AG10803 (cell line): ENCODE measurements around the gene FBXL7.

Experiments used
- DNase-seq: peaks from one replicate; pipeline ENCODE4 v3.0.0; 2010; ENCODE audit warnings: low read depth
- H3K4me3 ChIP-seq: 2 replicates; pipeline ENCODE4 v1.5.1; 2011; ENCODE audit warnings: mild to moderate bottlenecking, low read length, control low read depth
- TF ChIP-seq, protein P1 (sequence below): conservative IDR thresholded peaks from 2 replicates; pipeline ENCODE4 v1.5.1; 2011; ENCODE audit warnings: mild to moderate bottlenecking, low read length, control low read depth, inconsistent platforms

Gene FBXL7

DNA sequence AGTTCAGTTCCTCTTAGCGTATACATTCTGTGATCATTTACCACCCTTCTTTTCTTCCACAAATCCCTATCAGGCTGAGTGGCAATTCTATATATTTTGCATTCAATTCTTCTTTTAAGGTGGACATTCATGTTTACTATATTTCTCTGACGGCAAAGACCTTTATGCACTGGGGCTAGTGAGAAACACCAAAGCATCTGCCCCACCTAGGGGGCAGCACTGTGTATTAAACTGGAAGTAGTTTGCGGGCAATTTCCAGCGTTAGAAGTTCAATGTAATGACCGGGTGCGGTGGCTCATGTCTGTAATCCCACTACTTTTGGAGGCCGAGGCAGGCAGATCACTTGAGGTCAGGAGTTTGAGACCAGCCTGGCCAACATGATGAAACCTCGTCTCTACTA, 27.9 kb upstream of the FBXL7 start:
- TF ChIP-seq, protein P1, sequence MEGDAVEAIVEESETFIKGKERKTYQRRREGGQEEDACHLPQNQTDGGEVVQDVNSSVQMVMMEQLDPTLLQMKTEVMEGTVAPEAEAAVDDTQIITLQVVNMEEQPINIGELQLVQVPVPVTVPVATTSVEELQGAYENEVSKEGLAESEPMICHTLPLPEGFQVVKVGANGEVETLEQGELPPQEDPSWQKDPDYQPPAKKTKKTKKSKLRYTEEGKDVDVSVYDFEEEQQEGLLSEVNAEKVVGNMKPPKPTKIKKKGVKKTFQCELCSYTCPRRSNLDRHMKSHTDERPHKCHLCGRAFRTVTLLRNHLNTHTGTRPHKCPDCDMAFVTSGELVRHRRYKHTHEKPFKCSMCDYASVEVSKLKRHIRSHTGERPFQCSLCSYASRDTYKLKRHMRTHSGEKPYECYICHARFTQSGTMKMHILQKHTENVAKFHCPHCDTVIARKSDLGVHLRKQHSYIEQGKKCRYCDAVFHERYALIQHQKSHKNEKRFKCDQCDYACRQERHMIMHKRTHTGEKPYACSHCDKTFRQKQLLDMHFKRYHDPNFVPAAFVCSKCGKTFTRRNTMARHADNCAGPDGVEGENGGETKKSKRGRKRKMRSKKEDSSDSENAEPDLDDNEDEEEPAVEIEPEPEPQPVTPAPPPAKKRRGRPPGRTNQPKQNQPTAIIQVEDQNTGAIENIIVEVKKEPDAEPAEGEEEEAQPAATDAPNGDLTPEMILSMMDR = no peak
- no peak for DNase-seq
- H3K4me3 ChIP-seq = no peak overlapping the region

DNA sequence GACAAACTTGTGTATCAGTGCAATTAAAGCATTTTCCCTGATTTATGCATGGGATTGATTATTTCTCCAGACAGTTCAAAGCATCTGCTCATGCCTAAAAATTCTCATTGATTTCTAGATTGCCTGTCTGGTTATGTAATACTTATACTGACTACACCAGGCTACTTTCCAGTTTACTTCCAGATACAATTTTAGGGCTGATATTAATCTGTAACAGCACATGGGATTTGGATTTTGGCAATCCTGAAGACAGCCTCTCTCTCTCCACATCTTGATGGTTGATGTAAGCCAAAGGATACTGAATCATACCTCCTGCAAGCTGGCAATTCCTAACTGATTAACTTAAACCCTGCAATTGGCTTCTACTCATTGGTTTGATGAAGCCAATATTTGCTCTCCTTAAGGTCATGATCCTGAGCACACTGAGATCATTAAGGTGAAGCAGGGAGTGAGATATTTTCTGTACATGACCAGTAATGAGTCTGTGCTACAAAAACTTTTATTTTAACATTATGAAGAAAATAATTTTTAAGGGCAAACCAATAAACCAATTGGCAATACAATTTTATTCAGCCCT, 25.7 kb upstream of the FBXL7 start:
- peak; percentile 21 for DNase-seq
- no peak overlapping the region for H3K4me3 ChIP-seq
- TF ChIP-seq, protein P1 = no peak

DNA sequence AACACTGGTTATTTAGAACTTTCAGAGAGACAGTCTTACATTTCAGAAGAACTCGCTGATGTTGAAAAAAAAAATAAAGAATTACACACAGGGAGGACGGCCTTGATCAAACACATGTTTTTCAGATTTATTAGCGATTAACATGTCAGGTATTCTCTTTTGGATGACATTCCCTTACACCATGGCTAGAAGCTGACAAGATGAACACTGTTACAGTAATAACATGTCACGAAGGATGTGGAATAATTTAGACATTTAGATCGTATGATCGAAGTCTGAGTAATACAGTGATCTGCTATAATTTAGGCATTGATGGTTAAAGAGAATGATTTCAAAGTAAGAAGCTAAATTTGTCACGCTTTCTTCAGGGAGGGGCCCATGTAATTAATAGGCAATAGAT, 24.6 kb upstream of the FBXL7 start:
- TF ChIP-seq, protein P1 = no peak
- no peak overlapping the region for H3K4me3 ChIP-seq
- no peak for DNase-seq

DNA sequence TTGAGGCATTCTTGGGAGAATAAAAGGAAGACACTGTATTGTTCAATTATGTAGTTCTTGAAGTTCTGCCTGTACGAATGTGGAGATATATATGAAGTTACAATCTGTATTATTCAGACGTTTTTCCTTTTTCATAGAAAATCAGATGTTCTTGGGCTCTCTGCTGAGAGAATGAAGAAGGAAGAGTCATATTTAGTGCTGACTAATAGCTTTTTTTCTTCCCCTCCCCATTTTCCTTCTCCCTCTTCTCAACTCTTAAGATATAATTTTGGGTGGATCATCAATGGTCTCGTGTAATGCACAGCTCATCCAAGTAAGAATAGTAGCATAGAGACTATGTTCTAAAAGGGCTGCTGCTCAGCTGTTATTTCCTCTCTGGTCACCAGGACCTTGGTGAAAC, 23.0 kb upstream of the FBXL7 start:
- DNase-seq = no peak
- TF ChIP-seq, protein P1 = no peak
- H3K4me3 ChIP-seq = no peak overlapping the region

DNA sequence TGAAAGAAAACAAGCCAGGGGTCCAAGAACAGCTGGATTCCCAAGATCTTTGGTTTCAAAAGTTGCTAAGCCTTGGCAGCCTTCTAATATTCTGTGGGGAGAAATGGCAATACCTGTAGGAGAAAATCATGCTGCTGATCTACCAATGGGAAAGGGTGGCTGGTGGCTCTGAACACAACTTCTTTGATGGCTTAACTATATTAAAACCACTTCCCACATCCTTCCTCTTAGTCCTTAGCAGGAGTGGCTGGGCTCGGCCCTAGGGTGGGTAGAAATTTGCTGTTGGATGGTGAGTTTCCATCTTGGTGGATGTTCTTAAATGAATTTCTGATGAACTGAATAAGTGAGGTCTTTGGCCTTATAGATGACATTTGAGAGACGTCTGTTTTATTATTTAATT, 19.5 kb upstream of the FBXL7 start:
- no peak for DNase-seq
- TF ChIP-seq, protein P1 = no peak
- no peak overlapping the region for H3K4me3 ChIP-seq

DNA sequence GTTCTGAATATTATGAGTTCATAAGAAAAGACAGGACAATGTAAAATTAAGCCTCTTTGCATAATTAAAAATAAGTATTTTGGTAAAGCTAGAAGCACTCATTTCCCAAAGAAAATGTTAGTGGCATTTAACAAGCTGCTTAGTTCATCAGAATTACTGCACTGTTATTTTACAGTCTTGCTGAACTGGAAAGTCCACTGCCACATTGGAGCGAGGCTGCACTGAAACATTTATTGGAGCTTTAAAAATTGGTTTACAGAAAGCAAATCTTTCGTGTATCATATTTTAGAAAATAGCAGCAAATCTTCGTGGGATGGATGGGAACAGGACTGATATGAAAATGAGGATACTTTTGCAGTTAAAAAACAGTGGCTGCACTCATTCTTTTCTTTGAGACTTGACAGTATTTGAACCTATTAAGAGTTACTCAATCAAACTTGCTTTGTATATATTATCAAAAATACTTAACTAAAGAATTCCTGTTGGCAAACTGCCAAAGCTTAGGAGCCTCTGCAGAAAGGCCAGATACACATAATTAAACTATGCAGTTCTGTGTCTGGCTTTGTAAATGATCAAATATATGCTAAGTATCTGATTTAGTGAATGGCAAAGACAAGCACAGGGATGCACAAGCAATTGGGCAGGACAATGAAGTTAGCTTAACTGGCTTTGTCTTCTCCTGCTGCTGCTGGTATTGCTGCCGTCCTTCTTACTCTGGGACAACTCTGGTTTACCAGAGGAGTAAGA, 16.5 kb upstream of the FBXL7 start:
- no peak for DNase-seq
- TF ChIP-seq, protein P1 = no peak
- no peak overlapping the region for H3K4me3 ChIP-seq

DNA sequence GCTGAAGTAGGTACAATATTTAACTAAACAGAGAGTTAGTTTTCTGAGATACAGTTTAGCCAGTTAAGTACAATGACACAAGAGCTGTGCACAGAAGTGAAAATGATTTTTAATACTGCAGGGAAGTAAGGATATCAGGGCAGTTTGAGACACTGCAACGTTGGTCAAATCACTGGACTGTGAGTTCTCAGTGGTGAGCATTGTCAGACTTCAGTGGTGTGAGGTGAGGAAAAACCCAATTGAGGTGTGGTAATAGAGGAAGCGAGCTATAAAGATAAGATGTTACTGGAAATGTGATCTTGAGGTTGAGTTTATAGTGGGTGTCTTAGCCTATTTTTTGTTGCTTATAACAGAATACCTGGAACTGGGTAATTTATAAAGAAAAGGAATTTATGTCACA, 12.8 kb upstream of the FBXL7 start:
- TF ChIP-seq, protein P1 = no peak
- no peak for DNase-seq

More for the DNA sequence above, 12.8 kb upstream of the FBXL7 start:
- H3K4me3 ChIP-seq = no peak overlapping the region
